GM12878 (cell line): Measurements from ENCODE around the gene CR1.

Experiments used
- BACH1 ChIP-seq: fragments of 450-650 bp; IDR thresholded peaks from 2 replicates; pipeline ENCODE4 v1.6.1; 2017; ENCODE audit warnings: mild to moderate bottlenecking, borderline replicate concordance
- CREB1 ChIP-seq: IDR thresholded peaks from 2 replicates; pipeline ENCODE4 v1.6.1; 2012; ENCODE audit warnings: low read depth, mild to moderate bottlenecking, inconsistent platforms
- CTCF ChIP-seq, 3 experiments: IDR thresholded peaks in 2 of 3; conservative IDR thresholded peaks in 1 of 3; 2 replicates each; pipeline ENCODE4 v1.5.1; 2011; ENCODE audit warnings: low read depth in 3 of 3, low read length in 3 of 3, mild to moderate bottlenecking in 3 of 3, control low read depth in 2 of 3, moderate library complexity in 2 of 3, inconsistent platforms in 1 of 3, mixed read lengths in 1 of 3; ENCODE audit not compliant: control insufficient read depth in 2 of 3, insufficient read depth in 1 of 3; ENCODE audit errors: extremely low read depth in 1 of 3
- EGR1 ChIP-seq, 2 experiments: IDR thresholded peaks; 1 replicate in 1 of 2; 2 replicates in 1 of 2; pipeline ENCODE4 v1.6.1; 2011 to 2012; ENCODE audit warnings: low read depth in 2 of 2, low read length in 2 of 2, borderline replicate concordance in 1 of 2, mild to moderate bottlenecking in 1 of 2, moderate library complexity in 1 of 2
- EP300 ChIP-seq, 2 experiments: fragments of 150-350 bp in 1 of 2; IDR thresholded peaks; 2 replicates each; pipeline ENCODE4 v1.6.1; 2011 to 2012; ENCODE audit warnings: low read depth in 2 of 2, low read length in 2 of 2, borderline replicate concordance in 1 of 2, improper control_type of control experiment in 1 of 2, inconsistent platforms in 1 of 2; ENCODE audit not compliant: control insufficient read depth in 1 of 2
- POLR2AphosphoS5 ChIP-seq: IDR thresholded peaks from 2 replicates; pipeline ENCODE4 v1.6.1; 2011; ENCODE audit warnings: mild to moderate bottlenecking, low read length, inconsistent platforms
- RAD21 ChIP-seq: IDR thresholded peaks from 2 replicates; pipeline ENCODE4 v1.6.1; 2011; ENCODE audit warnings: mild to moderate bottlenecking, low read depth, low read length, moderate library complexity; ENCODE audit not compliant: insufficient read depth
- SREBF2 ChIP-seq: IDR thresholded peaks from 2 replicates; pipeline ENCODE4 v1.6.1; 2012; ENCODE audit warnings: mild to moderate bottlenecking, low read length
- TF ChIP-seq, protein P1 (sequence below): IDR thresholded peaks from 2 replicates; pipeline ENCODE4 v1.6.1; 2012; ENCODE audit warnings: low read depth, low read length, improper control_type of control experiment

DNA sequence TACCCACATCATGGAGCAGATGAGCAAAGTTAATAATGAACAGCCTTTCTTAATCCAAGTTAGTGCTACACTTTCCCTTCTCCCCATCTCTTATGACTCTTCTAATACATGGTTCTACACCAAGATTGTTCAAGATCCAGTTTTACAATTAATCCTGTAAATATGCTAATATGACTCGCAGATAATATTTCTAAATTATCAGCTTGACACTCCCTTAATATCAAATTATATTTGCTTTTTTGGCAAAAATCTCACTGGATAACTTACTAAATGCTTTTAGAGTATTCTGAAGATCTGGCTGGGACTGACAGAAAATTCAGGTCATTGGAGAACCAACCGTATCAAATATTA is 124.6 kb downstream of the CR1 start:
- TF ChIP-seq POLR2AphosphoS5 (no peak), BACH1 (no peak), CTCF (IDR thresholded peaks at IDR 0.05 in 2 of 3, conservative IDR thresholded peaks at IDR 0.05 in 1 of 3; ENCODE audit: control insufficient read depth in 2 of 3, extremely low read depth in 1 of 3, insufficient read depth in 1 of 3, low read depth in 3 of 3, low read length in 3 of 3) (no peak), EGR1 (IDR thresholded peaks at IDR 0.05; ENCODE audit: borderline replicate concordance in 1 of 2, low read depth in 2 of 2, low read length in 2 of 2) (no peak), EP300 (IDR thresholded peaks at IDR 0.05; ENCODE audit: borderline replicate concordance in 1 of 2, control insufficient read depth in 1 of 2, low read depth in 2 of 2, low read length in 2 of 2) (no peak), CREB1 (no peak), RAD21 (no peak), SREBF2 (no peak)
- TF ChIP-seq, protein P1, sequence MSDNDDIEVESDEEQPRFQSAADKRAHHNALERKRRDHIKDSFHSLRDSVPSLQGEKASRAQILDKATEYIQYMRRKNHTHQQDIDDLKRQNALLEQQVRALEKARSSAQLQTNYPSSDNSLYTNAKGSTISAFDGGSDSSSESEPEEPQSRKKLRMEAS = no peak
